T-helper 9 cell (primary cell): ENCODE results near the gene SCN8A.
"Not testable (repeated sequence)": the region's sequence is repeated elsewhere in the genome, so short reads cannot be mapped to it uniquely, and the experiment has no call there.

Experiments used
- DNase-seq: peaks from one replicate; pipeline ENCODE4 v3.0.0-alpha.2; 2020
- total RNA-seq, 2 donors: gene quantifications; one replicate each; lab custom pipeline; 2026; lab: John Stamatoyannopoulos, UW

SCN8A gene
- 1.4 to 3.6 reads per million in 2 donors for total RNA-seq

- DNase-seq, result peak; percentile 21
These were observed at the start of gene SCN8A for GRCh38 chr12:51591016-51591901. Gene SCN8A (plus strand): TSS chr12:51591233. CDS start chr12:51662818, 71,585 bp downstream.

GRCh38 chr12:51546097-51546496 lies 44.9 kb upstream of the SCN8A start:
- DNase-seq, result no peak

DNA sequence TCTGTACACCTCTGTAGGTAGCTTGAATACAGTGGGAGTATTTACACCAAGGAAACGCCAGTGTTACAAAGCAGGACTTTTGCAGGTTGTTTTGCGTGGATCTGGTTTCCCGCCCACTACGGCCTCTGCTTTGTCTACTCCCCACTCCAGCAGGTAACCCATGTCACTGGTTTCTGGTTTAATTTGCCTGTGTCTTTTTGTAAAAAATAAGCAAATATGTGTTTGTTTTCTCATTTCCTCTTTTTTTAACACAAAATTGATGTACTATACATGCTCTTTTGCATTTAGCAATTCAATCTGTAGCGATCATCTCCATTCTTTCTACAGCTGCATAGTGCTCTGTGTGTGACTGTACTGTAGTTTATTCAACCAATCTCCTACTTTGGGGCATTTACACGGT lies 43.4 kb upstream of the SCN8A start:
- DNase-seq, result no peak

- DNase-seq, result no peak
These were observed 42.8 kb upstream of the SCN8A start for GRCh38 chr12:51548241-51548640.

DNA sequence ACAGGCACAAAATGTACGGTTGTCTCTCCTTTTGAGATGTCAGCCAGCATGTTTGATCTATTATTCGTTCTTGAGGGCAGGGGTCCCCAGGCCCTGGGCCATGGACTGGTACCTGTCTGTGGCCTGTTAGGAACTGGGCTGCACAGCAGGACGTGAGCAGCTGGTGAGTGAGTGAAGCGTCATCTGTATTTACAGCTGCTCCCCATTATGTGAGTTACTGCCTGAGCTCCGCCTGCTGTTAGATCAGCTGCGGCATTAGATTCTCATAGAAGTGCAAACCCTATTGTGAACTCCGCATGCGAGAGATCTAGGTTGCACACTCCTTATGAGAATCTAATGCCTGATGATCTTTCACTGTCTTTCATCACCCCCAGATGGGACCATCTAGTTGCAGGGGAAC lies 41.4 kb upstream of the SCN8A start:
- no peak for DNase-seq

DNA sequence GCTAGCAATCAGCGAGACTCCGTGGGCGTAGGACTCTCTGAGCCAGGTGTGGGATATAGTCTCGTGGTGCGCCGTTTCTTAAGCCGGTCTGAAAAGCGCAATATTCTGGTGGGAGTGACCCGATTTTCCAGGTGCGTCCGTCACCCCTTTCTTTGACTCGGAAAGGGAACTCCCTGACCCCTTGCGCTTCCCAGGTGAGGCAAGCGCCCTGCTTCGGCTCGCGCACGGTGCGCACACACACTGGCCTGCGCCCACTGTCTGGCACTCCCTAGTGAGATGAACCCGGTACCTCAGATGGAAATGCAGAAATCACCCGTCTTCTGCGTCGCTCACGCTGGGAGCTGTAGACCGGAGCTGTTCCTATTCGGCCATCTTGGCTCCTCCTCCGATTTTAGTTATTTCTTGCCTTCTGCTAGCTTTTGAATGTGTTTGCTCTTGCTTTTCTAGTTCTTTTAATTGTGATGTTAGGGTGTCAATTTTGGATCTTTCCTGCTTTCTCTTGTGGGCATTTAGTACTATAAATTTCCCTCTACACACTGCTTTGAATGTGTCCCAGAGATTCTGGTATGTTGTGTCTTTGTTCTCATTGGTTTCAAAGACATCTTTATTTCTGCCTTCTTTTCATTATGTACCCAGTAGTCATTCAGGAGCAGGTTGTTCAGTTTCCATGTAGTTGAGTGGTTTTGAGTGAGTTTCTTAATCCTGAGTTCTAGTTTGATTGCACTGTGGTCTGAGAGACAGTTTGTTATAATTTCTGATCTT lies 22.6 kb upstream of the SCN8A start:
- DNase-seq, result not testable (repeated sequence)

- DNase-seq, result no peak
These were observed 11.6 kb upstream of the SCN8A start for GRCh38 chr12:51579321-51579850.

DNA sequence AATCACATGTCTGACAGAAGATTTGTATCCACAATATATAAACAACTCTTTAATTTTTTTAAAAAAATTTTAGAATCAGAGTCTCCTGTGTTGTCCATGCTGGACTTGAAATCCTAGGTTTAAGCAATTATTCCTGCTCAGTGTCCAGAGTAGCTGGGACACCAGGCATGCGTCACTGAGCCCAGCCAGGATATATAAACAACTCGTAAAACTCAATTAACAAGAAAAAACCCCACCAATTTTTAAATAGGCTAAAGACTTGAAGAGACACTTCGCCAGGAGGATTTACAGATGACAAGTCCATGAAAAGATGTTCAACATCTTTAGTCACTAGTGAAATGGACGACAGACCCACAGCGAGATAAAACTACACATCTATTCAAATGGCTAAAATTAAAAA lies 2.0 kb upstream of the SCN8A start:
- no peak for DNase-seq

GRCh38 chr12:51589557-51590176 lies 1.4 kb upstream of the SCN8A start:
- DNase-seq, result no peak

DNA sequence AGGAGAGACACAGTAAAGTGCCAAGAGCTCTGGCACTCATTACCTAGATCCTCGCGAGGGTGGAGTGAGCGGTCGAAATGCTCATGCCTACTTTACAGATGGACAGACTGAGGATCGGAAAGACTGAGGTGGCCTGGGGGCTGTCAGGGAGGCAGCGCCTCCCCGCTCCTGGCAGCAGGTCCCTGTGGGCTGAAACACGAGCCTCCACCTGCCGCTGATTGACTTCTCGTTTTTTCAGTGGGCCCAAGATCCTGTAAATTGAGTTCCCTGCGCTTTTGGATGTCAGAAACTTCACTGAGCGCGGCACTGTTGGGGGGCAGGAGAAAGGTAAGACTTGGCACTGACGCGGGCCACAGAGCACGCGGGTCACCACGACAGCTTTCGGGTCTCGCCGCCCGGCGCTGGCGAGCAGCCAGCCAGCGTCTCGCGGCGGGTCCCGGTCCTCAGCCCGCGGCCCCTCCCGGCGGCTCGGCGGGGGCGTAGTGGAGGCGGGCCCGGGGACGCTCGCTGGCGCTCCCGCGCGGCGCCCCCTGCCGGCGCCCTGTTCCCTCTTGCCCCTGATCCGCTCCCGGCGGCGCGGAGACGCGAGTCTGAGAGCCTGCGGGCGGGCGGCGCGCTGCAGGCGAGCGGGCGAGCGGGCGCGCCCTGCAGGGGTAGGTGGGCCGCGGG lies 552 bp upstream of the SCN8A start:
- DNase-seq, result peak; percentile 61

- no peak for DNase-seq
These were observed 1.1 kb downstream of the SCN8A start for GRCh38 chr12:51592034-51592705.

DNA sequence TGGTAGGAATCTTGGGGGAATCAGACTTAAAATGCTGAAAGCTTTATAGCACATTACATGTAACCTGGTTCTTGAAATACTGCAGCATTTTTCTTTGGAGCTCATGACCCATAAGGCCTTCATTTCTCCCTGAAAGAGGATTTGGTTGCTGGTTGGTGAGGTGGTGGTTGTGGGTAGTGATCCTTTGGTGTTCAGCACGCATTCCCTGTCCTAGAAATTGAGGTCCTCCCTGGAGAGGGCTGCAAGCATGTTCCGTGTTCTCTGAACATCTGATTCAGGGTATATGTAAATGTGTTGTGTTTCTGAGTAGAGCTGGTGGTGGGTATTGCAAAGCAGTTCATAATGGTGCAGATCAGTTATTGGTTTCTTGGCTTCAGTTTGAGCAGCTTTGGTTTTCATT lies 2.0 kb downstream of the SCN8A start:
- DNase-seq, result no peak

GRCh38 chr12:51593539-51593938 lies 2.5 kb downstream of the SCN8A start:
- no peak for DNase-seq

DNA sequence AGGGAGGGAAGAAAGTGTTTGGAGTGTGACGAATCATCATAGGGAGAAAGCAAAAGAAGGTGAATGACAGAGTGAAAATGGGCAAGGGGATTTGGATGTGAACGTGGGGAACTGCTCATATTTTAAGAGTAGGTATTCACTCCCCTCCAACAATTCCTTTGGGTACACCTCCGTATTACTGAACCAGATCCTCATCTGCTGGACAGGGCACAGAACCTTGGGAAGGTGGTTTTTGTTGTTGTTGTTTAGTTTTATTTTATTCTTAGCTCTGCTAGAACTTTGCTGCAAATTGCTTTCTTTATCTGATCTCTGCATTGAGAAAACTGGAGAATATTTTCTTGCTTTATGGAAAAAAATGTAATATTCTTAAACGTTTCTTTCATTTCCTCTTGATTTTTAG lies 7.1 kb downstream of the SCN8A start:
- DNase-seq, result no peak

DNA sequence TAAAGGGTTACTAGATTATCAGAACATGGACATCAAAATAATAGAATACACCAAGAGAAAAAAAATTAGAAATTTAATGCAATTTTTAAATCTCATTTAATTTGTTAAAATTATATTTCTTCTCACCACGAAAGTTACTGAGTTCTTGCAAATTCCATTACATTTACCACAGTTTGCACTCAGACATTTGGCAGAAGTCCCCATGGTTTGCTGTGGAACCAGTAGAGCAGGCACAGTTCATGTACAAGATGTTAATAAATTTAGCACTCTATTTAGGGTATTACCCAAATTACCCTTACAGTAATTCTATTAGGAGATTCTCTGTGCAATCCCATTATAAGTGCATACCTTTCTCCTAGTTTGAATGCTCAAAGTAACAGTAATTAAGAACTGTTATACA lies 9.7 kb downstream of the SCN8A start:
- DNase-seq, result no peak

DNA sequence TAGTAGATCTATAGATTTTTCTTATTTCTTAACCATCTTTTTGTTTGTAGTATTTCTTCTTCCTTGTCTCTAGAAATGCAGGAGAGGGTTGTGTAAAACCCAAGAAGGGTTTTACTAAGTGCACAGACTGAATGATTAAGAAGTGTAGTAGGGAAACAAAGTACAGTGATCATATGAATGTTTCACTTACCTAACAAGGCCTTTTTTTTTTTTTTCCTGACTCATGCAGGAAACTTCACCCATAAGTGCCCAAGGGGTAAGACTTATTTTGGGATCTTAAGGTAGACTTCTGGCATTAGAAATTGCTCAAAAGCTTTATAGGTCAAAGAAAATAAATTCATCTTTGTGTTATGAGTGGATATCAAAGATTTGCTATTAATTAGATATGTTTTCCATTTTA lies 10.2 kb downstream of the SCN8A start:
- DNase-seq, result no peak

DNA sequence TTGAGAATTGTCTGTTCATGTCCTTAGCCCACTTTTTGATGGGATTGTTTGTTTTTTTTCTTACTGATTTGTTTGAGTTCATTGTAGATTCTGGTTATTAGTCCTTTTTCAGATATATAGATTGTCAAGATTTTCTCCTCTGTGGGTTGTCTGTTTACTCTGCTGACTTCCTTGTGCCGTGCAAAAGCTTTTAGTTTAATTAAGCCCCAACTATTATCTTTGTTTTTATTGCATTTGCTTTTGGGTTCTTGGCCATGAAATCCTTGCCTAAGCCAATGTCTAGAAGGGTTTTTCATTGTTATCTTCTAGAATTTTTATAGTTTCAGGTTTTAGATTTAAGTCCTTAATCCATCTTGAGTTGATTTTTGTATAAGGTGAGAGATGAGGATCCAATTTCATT lies 14.9 kb downstream of the SCN8A start:
- not testable (repeated sequence) for DNase-seq

DNA sequence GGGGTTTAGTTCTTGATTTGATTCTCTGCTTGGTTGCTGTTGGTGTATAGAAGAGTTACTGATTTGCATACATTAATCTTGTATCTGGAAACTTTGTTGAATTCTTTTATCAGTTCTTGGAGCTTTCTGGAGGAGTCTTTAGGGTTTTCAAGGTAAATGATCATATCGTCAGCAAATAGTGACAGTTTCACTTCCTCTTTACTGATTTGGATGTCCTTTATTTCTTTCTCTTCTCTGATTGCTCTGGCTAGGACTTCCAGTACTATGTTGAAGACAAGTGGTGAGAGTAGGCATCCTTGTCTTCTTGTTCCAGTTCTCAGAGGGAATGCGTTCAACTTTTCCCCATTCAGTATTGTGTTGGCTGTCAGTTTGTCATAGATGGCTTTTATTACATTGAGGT lies 16.2 kb downstream of the SCN8A start:
- not testable (repeated sequence) for DNase-seq

DNA sequence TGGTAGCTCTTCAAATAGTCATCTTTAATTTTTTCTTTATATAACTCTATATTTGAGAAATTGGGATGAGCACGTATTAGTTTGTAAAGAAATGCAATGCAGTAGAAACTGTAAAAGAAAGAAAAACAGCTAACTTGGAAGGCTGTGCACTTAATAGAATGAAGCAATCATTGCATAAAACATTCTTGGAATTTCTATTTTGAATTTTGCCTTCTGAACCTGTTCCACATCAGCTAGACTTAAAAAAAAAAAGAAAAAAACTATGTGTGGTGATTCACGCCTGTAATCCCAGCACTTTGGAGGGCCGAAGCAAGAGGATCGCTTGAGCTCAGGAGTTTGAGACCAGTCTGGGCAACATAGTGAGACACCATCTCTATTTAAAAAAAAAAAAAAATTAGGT lies 29.4 kb downstream of the SCN8A start:
- no peak for DNase-seq

GRCh38 chr12:51621156-51621922 lies 30.3 kb downstream of the SCN8A start:
- DNase-seq, result no peak

- no peak for DNase-seq
These were observed 31.5 kb downstream of the SCN8A start for GRCh38 chr12:51622564-51622963.
